Fibroblast of mammary gland (primary cell): ENCODE measurements around the gene ZNF831.

Source experiments
- DNase-seq: peaks from one replicate; pipeline ENCODE4 v3.0.0-alpha.2; 2010; ENCODE audit warnings: low read depth
- H3K4me3 ChIP-seq: 2 replicates; pipeline ENCODE4 v1.5.1; 2011; ENCODE audit warnings: low read depth, mild to moderate bottlenecking, low read length, moderate library complexity; ENCODE audit not compliant: control insufficient read depth
- TF ChIP-seq, protein P1 (sequence below): conservative IDR thresholded peaks from 2 replicates; pipeline ENCODE4 v1.5.1; 2011; ENCODE audit warnings: low read depth, low read length, inconsistent platforms; ENCODE audit not compliant: control insufficient read depth, insufficient read depth

The ZNF831 gene

DNA sequence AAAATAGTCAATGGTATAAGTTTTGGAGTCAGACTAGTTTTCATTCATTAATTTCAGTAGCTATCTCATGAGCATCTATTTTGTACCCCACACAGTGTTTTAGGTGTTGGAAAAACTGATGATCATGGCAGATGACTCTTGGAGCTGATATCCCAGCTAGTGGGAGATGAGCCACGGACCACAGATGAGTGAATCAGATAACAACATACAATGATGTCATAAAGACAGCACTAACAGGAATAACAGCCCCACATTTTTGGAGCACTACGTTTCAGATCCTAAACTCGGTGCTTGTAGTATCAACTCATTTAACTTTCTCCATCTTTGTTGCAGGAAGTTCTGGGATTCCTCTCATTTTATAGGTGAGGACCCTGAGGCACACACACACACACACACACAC is 69.0 kb downstream of the ZNF831 start:
- no peak overlapping the region for H3K4me3 ChIP-seq
- DNase-seq, result peak; percentile 33
- TF ChIP-seq, protein P1, sequence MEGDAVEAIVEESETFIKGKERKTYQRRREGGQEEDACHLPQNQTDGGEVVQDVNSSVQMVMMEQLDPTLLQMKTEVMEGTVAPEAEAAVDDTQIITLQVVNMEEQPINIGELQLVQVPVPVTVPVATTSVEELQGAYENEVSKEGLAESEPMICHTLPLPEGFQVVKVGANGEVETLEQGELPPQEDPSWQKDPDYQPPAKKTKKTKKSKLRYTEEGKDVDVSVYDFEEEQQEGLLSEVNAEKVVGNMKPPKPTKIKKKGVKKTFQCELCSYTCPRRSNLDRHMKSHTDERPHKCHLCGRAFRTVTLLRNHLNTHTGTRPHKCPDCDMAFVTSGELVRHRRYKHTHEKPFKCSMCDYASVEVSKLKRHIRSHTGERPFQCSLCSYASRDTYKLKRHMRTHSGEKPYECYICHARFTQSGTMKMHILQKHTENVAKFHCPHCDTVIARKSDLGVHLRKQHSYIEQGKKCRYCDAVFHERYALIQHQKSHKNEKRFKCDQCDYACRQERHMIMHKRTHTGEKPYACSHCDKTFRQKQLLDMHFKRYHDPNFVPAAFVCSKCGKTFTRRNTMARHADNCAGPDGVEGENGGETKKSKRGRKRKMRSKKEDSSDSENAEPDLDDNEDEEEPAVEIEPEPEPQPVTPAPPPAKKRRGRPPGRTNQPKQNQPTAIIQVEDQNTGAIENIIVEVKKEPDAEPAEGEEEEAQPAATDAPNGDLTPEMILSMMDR, result no peak

DNA sequence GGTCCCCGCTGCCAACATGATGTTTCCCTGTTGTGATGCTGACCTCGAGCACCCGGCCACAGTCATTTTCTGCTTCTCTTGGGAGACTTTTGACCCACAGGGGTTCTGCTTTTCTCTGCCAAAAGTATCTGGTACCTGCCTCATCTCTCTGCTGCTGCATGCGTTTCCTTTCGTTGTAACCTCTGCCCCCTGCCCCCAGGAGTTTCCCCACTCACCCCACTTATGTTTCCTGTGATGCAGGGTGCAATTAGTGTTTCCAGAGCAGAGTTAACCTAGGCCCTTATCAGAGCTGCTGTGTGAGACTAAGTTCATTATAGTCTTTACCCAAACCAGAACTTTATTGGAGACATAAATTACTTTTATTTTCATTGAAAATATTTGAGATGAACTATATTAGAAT is 71.6 kb downstream of the ZNF831 start:
- DNase-seq, result no peak
- TF ChIP-seq, protein P1, result no peak
- H3K4me3 ChIP-seq, result no peak overlapping the region

DNA sequence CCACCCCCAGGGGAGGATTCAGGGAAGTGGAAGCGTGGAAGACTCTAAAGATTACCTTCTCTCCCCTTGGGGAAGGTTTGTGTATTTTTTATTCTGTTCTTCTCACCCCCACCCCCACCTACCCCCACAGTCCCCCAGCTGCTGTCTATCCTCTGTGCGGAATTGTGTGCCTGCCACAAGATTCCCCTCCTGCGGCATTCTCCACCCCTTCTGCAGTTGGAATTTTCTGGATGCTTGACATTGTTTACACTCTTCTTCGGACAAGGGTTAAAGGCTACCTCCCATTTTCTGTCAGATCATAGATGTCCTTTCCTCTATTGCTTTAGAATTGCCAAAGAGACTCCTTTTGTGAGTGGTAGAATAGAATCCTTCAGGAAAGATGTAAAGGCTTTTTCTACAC is 76.4 kb downstream of the ZNF831 start:
- DNase-seq, result no peak
- H3K4me3 ChIP-seq, result no peak overlapping the region
- TF ChIP-seq, protein P1, result no peak

- H3K4me3 ChIP-seq, result no peak overlapping the region
- TF ChIP-seq, protein P1, result no peak
- no peak for DNase-seq
These were observed 79.3 kb downstream of the ZNF831 start for GRCh38 chr20:59242714-59243626.

DNA sequence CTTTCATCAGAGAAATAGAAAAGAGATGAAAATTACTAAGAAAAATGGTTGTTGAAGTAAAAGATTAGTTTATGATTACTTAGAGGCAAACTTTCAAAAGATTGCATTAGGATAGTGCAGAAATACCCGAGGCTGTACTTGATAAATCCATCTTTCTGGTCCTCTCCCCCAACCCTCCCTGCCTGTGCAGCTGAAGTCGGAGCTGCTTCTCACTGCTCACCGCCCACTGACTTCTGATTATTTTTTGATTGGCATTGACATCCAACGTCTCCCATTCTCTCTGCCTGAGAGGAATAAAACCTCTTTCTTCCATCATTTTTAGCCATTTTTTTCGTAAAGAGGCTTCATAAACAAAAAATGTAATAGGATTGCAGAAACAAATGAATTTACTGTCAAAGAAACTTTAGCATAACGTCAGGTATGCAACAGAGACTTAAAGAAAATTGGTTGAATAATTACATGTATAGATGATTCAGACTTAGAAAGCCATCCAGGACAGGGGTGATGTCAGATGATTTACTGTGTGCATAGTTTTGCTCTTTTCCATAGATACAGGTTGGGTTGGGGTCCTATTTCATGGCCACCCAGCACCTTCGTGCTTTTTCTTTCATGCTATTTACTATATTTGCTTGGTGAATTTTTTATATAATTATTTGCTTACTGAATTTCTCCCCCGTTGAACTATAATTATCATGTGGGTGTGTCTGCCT is 83.2 kb downstream of the ZNF831 start:
- no peak overlapping the region for H3K4me3 ChIP-seq
- DNase-seq, result no peak
- TF ChIP-seq, protein P1, result no peak

DNA sequence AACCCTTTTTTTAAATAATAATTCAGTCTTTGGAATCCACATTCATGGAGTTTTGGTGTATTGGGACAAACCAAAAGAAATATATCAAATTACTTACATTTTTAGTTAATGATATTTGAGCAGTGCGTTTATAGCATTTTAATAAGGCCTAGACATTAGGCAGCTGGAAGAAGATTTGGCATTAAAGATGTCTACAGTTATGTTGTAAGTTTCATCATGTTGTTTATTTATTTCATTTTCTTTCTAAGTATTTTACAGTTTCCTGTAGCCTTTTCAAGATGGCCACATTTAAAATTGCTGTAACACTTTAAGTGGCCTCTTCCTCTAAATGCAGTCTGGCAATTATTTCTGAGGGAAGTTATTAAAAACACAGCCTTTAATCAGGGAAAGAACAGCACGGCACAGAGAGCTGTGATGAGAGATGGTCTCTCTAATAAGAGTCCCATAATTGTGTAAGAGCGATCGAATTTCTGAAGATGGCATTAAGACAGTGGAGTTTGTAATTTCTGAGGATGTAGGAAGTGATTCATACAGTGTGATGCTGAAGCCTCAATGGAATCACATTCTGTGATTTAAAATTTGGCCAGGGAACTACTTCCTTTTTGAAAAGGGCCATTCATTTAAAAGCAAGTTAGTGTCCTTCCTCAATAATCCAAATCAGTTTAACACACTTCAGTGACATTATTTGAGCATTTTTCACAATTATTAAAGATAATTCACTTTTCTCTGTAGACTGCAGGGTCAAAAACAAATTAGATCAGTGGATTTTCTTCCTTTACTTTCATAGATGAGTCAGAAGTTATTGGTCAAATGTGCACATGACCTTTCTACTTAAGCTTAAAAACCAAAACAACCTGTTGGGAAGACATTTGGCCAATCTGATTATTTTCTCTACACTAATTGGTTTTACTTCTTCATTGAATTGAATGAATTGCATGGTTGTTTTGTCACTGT is 84.4 kb downstream of the ZNF831 start:
- no peak overlapping the region for H3K4me3 ChIP-seq
- TF ChIP-seq, protein P1, result no peak
- DNase-seq, result peak; percentile 22
